HG03354 (cell line): ENCODE results near the gene TMEM220.

Source experiments
- ATAC-seq: cut with Tn5 transposase; IDR thresholded peaks from one replicate; pipeline ENCODE4 v1.9.1; 2021; ENCODE audit warnings: mild to moderate bottlenecking; ENCODE audit not compliant: unreplicated experiment, poor library complexity, severe bottlenecking

Gene TMEM220

DNA sequence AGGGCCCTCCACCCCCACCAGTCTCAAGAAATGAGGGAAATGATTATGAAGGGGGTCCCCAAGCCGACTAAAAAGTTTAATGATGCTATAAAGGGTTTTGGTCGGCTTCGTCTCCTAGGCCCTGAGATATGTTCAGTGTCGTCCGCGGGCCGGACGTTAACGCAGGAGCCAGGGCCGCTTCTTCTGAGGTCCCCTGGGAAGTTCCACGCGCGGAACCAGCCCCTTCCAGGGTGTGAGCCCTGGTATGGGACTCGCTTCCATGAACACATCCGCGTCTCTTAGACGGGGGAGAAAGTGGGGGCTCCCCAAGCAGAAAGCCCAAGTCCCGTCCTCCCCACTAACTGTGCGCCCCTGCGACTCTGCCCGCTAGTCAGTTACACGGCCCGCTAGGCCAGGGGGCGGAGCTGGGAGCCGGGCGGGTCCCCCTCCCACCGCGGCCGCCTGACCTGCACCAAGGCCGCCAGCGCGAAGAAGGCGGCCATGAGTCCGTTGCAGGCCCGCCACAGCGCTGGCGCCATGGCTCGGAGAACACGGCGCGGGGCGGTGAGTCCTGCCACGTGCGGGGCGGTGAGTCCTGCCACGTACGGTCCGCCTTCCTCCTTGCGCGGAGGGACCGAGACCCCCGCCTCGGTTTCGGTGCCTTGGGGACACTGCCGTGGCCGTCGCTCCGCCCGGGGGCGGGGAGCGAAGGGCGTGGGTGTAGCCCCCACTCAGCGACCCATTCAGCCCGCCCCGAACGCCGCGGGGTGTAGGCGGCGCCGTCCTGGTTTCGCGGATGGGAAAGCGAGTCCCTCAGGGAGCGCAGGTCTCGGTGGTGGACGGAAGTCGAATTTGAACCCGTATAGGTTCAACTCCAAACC is at the start of gene TMEM220:
TSS of gene TMEM220 (minus strand) at position 690 of the 860 bp plus-strand sequence. CDS start at position 518, 172 bp downstream.
- peak; percentile 78 for ATAC-seq

DNA sequence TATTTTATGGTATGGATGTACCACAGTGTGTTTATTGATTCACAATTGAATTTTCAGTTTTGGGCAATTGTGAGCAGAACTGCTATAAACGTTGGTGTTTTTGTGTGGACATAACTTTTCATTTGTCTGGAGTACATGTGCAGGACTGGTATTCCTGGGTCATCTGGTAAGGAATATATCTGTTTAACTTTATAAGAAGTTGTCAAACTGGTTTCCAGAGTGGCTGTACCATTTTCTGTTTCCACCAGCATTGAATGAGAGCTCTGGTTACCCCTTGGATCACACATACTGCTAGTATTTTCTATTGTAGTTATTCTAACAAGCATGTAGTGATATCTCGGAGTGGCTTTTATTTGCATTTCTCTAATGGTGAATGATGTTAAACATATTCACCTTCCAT is 49.8 kb upstream of the TMEM220 start:
- no peak for ATAC-seq

- ATAC-seq, result no peak
Observed at GRCh38 chr17:10777890-10778289, 48.1 kb upstream of the TMEM220 start.

DNA sequence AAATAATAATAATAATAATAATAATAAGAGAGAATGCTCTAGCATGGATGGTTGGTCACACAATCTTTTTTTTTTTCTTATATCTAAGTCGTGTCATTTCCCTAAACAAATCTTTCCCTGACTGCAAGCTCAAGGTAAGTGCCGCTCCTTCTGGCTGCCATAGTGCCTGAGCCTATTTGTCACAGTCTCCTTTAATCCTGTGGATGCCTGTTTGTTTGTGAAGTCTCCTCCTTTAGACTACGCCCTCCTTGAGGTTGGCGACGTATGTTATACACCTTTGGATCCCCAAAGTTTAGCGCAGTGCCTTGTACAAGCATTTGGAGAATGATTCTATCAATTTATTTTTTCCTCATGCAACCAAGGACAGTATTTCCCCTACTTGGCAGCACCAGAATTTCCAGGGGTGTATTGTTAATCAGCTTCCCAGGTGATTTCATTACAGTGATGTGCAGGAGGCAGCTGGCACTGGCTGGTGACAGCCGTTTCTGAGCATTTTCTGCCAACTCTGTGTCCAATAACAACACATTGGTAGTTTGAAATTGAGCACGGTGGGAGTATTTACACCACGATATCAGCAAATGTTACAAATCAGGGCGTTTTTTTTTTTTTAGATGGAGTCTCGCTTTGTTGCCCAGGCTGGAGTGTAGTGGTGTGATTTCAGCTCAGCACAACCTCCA is 47.4 kb upstream of the TMEM220 start:
- ATAC-seq, result no peak

GRCh38 chr17:10776381-10776780 is 46.6 kb upstream of the TMEM220 start:
- no peak for ATAC-seq

GRCh38 chr17:10775740-10776356 is 46.0 kb upstream of the TMEM220 start:
- ATAC-seq, result no peak

- no peak for ATAC-seq
Observed at GRCh38 chr17:10775058-10775457, 45.2 kb upstream of the TMEM220 start.

DNA sequence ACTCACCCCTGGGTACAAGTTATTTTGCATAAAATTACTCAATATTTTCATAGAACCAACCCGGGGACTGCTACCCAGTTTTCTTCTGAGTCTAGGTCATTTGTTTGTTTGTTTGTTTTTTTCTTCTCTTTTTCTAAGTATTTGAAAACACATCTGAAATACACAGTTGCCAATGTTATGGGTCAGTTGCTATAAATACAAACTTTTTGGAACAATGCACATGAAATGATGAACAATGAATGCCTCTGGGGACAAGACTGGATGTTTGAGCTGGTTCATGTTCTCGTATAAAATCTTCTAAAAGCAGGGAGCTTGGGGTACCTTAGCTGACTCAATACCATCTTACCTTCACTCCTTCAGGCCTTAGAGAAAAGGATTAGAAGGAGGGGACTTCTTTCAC is 43.6 kb upstream of the TMEM220 start:
- no peak for ATAC-seq

DNA sequence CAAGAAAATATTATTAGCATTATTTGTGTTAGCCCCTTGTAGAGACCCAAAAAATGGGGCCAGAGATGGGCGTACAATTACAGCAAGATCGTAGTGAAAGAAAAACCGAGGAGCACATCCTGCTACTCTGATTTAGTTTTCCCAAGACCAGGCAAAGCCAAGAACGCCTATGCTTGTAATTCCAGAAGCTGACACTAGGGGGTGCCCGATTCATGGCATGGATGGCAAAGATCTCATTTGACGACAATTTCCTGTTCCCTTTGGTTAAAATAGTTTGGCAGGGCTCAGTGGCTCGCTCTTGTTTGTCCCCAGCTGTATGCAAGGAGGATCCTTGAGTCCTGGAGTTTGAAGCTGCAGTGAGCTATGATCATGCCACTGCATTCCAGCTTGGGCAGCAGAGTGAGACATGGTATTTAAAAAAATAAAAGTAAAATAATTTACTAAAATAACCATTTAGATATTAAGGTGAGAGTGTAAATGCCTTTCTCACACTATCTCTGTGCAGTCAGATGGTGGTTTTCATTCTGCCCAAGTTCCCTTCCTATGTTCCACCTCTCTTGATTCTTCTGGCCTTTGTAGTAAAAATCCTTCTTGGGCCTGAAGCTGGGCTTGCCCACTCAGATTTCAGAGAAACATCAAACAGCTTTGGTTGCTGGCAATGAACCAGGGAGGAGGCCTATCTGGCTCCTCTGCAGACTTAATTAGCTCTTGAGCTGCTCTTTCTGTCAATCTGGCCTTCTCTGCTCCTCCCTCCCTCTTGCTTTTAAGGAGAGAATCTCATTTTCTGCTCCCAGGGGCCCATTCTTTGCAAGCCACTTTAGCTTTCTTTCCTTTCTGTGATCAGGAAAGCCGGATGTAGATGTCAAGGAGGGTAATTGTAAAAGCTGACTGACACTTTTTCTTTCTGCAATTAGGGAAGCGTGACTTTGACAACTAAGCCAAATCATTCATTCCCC is 42.9 kb upstream of the TMEM220 start:
- no peak for ATAC-seq

- no peak for ATAC-seq
Observed at GRCh38 chr17:10771148-10771547, 41.3 kb upstream of the TMEM220 start.

DNA sequence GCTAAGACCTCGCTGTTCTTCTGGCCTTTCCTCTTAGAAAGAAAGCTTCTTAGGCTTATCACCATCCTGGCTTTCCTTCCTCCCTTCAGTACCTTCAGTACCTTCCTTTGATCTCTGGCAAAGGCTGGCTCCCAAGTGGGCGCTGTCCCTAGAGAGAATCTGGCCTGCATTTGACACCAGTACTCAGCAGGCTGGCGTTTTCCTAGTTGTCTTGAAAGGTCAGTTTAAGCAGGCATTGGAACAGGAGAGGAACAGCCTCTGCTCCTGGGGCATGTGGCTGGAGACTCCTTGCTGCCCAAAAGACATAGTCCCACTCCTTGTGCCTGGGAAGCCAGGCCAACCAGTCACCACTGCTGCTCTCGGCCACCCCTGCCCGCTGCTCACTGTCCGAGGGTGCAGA is 40.0 kb upstream of the TMEM220 start:
- ATAC-seq, result no peak

GRCh38 chr17:10768750-10769251 is 39.0 kb upstream of the TMEM220 start:
- no peak for ATAC-seq

GRCh38 chr17:10767232-10767631 is 37.4 kb upstream of the TMEM220 start:
- ATAC-seq, result no peak

- ATAC-seq, result no peak
Observed at GRCh38 chr17:10762037-10762436, 32.2 kb upstream of the TMEM220 start.

DNA sequence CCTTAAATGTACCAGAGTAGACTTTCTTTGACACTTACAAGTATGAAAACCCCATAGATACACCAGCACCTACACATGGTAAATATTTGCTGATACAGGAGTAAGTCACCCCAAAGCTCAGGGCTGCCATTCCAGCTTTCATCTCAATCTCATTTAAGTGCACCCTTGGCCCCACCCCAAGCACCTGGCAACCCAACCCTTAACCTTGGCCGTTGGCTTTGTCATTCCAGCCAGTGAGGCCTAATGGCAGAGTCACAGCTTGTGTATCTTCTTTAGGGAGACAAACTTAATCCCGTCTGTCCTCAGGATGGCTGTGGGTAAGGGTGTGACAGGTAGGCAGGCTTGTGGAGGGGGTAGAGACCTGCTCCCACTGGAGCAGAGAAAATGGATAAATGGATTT is 31.5 kb upstream of the TMEM220 start:
- no peak for ATAC-seq

DNA sequence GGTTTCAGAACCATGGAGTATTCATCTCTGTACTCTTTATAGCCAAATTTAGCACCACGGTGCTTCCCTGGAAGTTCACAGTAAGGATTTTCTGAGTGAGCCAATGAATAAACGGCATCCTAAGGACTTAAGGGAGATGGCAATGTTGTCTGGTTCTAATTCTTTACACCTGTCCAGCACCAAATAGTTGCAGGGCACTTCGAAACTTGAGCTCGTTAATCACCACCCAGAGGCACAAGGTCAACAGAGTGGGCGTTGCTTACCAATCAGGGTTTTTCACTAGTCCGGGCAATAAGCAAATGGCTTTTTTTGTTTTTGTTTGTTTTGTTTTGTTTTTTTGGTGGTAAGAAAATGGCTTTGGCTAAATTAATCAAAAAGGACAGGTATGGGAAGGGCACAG is 28.2 kb upstream of the TMEM220 start:
- no peak for ATAC-seq

DNA sequence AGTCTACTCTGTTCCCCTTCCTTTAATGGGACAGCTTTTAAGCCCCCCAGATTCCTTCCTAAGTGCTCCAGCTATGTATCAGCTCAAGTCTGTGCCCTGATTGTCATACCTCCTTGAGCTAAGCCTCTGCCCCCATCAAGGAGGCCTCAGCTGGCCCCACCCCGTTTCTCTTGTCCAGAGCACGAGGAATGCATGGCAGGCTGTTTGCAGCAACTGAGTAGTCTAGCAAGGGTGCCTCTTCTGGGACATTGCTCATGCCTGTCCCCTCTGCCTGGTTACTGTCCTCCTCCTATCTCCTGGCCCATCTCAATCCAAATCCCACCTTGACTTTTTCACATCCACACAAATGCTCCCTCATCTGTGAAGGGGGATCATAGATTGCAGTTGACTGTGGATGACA is 27.8 kb upstream of the TMEM220 start:
- ATAC-seq, result no peak

- no peak for ATAC-seq
Observed at GRCh38 chr17:10757067-10757466, 27.2 kb upstream of the TMEM220 start.

GRCh38 chr17:10756619-10757018 is 26.8 kb upstream of the TMEM220 start:
- no peak for ATAC-seq
